NCI-H1048 (cell line): ENCODE measurements around the gene TBC1D22A.
"Not testable (repeated sequence)": the region's sequence is repeated elsewhere in the genome, so short reads cannot be mapped to it uniquely, and the experiment has no call there.

Experiments used
- DNase-seq: peaks from one replicate; lab custom pipeline; 2025; lab: John Stamatoyannopoulos, UW

Gene TBC1D22A

GRCh38 chr22:47157093-47157420 lies 394.6 kb downstream of the TBC1D22A start:
- no peak for DNase-seq

DNA sequence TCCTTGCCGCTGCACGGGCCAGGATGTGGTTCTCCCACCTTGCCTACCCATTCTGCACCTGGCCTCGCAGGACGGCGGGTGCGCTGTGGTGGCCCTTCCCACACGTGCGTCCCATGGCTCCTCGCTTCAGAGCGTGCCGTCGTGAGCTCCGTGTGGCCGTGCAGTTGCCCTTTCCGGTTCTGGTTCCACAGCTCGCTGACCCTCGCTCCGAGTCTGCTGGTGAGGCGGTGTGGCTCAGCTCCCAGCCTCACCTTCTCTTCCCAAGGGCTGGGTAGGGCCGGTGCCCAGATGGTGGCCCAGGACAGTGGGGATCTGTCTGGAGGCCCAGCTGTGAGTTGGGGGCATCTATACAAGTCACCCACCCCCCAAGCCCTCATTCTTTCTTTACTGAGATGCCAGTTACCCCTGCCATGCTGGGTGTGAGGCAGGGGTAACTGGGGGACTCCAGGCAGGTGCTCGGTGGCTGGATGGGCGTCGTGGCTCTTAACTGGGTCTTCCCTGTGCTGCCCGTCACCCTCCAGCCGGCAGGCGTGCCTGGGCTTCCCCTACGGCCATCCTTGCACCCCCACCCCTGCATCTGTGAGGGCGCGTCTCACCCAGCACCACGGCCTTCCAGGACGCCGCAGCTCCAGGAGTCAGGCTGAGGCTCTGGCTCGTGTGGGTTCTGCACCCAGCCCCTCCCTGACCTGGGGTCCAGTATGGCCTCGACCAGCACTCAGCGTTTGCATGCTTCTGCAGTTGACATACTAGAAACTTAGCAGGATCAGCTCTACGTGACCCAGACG lies 395.2 kb downstream of the TBC1D22A start:
- DNase-seq = no peak

DNA sequence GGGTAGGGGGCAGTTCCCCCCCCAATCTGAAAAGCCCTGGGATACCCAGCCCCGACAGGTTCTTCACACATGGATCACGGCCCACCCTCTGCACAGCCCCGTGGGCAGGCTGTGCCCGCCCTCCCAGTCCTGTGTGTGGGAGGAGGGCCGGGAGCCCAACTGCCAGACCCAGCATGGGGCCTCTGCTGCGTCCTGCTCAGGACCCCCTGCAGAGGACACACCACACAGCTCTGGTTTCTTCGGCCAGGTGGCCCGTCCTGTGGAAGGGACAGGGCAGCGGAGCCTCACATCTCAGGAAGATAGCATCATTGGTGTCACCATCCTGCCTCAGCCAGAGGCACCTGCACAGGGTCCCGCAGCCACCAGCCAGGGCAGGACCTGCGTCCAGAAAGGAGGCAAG lies 396.0 kb downstream of the TBC1D22A start:
- DNase-seq = no peak

DNA sequence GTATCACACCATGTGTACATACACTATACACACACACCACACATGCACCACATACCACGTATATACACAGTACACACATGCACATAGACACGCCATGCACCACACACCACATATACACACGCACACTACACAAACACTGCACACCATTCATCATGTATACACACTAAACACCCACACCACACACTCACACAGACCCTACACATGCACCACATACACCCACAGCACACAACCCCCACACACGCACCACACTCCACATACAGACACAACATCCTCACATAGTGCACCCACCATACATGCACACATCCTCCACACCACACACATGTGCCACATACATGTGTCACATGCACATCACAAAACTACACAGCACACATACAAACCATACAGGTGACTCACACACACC lies 397.1 kb downstream of the TBC1D22A start:
- DNase-seq = no peak

GRCh38 chr22:47160141-47160541 lies 397.7 kb downstream of the TBC1D22A start:
- DNase-seq = no peak

DNA sequence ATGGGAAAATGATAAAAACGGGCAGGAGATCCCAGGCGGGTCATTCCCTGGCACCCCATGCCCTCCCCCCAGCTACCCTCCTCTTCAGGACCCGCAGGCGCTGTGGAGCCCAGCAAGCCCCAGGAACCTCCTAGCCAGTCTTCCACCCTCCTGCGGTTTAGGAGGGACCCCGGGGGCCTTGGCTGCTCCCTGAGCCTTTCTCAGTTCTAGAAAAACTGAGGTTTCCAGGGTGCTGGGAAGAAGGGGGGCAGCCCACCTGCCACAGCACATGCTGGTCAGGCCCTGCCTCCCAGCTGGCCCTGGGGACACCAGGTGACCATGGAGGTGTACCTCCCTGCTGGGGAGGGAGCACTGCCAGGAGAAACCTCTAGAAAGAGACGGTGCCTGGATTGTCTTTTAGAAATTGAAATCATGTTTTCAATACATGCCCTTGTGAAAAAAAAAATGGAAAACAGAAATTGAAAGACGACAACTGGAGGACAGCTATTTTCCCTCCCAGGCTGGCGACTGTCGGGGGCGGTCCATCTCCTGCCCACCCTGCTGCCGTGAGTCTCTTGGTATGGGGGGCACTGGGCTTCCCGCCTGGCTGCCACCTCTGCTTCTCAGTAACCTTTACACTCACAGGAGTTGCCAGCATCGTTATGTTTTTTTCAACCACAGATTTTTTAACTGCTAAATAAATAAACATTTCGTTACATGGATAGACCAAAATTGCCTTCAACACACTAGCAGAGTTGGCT lies 398.5 kb downstream of the TBC1D22A start:
- no peak for DNase-seq

- no peak for DNase-seq
Observed at GRCh38 chr22:47161631-47162030, 399.2 kb downstream of the TBC1D22A start.

DNA sequence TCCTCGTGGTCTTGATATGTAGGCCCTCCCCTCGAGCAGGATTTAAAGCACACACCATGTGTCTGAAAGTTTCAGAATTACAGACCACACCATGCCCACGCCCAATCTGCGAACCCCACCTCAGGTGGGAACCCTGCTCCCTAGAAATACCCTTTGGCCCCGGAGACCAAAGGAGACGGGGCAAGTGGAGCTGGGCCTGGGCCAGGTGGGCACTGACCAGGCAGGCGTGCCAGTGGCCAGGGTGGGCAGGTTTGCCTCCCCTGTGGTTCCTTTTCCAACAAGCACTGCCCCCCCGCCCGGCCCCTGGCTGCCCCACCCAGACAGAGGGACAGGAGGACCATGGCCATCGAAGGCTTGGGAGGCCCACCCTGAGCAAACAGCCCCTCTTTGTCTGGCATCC lies 400.4 kb downstream of the TBC1D22A start:
- DNase-seq = no peak

DNA sequence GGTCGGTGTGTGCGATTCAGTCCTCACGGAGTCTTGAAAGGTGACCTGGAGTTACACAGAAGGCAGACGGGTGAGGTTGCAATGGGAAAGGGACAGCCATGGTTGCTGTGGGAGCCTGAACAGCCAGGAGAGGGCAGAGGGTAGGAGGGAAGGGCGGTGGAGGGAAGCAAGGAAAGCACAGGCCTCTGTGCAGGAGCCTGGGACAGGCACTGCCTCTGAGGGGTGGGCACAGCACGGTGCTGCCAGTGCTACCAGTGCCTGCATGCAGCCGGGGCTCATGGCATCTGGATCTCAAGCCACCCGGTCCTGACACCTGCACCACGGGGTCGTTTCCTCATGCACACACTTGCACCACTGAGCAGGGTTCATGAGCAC lies 401.0 kb downstream of the TBC1D22A start:
- DNase-seq = no peak

- no peak for DNase-seq
Observed at GRCh38 chr22:47163856-47164513, 401.5 kb downstream of the TBC1D22A start.

DNA sequence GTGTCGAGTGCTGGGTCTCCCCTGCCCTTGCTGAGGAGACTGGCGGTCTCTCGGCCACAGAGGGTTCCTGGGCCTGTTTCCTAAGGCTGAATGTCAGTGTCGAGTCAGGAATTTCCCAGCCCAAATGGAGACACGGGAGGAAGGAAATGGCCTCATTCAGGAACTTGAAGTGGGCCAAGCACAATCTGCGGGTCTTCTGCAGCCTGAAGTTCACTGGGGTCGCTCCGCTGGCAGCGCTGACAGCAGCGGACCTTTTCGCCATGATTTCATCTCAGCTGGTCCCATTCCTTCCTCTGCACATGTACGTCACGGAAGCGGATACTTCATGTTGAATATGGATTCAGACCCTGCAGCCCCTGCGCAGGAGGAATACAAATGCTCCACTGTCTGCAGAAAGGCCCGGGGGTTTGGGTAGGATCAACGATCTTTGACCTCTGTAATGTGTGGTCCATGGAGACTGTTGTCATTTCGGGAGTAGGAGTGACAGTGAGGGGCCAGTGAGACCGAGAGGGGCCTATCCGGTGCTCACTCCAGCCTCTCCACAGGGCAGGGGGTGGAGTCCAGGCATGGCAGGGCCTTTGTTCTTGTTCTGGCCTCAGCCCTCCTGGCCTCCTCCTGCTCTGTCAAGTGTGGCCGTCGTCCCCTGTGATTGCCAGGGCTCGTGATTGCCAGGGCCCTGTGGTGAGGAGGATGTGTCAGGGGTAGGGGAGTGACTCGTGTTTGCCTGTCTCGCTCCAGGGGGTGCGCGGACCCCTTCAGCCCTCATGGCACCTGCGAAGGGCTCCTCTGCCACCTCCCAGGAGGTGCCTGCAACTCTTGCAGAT lies 402.3 kb downstream of the TBC1D22A start:
- DNase-seq = no peak

DNA sequence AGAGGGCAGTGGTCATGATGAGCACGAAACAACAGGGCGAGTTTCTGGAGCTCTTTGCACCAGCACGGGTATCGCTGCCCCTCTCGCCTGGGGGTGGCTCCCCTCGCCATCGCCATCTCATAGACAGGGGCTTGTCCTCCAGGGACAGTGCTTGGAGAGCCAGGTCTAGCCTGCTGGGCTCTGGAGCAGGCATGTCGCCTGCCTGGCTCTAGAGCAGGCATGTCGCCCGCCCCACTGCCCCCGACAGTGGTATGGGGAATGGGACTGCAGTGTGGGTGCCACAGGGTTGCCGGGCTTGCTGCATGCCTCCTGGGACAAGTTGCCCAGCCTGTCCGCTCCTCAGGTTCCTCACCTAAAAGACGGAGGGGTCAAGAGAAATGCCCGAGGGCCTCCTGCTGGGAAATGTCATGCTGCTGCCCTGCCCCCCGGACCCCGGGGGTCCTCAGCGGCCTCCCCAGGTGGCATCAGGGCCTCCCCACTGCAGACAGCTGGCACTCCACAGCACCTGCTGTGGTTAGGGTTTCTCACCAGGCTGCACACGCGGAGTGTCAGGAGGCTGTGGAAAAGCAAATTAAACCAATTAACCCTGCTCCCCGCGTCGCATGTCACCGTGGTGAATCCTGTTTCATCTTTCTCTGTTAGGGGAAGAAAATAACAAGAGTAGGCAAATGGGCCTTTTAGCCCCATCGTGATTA lies 403.0 kb downstream of the TBC1D22A start:
- DNase-seq = no peak

DNA sequence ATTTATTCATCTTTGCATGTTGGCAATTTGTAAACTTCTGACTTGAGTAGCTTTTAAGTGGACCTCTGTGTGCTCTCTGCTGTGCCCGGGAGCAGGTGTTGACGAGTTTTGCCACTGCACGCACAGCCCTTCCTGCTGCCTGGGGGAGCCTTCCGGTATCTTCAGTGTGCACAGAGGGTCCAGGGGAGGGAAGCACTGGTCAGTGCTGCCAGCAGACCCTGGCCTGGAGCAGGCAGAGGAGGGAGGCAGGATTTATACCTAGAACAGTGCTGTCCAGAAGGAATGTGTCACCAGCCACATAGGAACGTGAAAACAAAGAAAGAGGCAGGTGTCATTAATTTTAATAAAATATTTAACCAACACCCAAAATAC lies 403.6 kb downstream of the TBC1D22A start:
- no peak for DNase-seq

GRCh38 chr22:47166446-47167016 lies 404.1 kb downstream of the TBC1D22A start:
- DNase-seq = no peak

DNA sequence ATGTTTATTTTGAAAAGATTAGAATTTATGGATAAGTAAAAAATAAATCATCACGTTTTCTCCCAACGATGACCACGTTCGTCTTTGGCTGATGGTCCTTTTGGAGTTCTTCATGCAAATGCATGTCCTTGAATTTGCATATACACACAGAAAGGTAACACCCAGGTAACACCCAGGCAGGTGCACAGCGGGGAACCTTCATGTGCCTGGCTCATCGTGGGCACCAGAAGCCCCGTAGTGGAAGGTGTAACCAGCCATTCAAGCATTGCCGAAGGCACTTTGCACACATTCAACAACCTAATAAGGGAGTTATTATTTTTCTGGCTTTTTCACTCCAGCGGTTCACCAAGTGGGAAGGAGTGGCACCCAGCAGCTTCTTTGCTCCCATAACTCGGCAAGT lies 404.6 kb downstream of the TBC1D22A start:
- no peak for DNase-seq

- DNase-seq = not testable (repeated sequence)
Observed at GRCh38 chr22:47167921-47168320, 405.5 kb downstream of the TBC1D22A start.

- DNase-seq = no peak
Observed at GRCh38 chr22:47168441-47168840, 406.0 kb downstream of the TBC1D22A start.

GRCh38 chr22:47168900-47169800 lies 406.7 kb downstream of the TBC1D22A start:
- DNase-seq = no peak

DNA sequence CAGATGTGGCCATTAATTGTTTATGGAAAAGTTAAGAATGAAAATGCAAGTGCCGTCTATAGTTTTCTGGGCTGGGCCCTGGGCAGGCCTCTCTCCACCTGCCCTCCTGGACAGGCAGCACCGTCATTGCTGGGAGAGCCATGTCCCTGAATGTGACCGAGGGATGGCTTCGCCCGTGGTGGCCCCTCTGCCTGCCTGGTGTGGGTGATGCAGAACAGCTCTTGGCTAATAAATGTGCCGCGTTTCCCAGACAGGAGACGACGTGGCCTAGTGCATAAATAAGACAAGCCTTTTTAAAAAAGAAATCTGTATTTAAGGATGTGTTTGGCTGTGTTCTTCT lies 407.3 kb downstream of the TBC1D22A start:
- DNase-seq = no peak
